GM23338 (cell line): Measurements from ENCODE around the gene MRPL20. TPM values are rescaled to one million over a fixed set of nuclear protein-coding genes. Genes with fewer than 3 reads are reported as not detected.
A peak's percentile ranks its signal among the peaks of the same experiment; 100 is the strongest.
"Not testable (repeated sequence)": the region's sequence is repeated elsewhere in the genome, so short reads cannot be mapped to it uniquely, and the experiment has no call there.

Source experiments
- ATAC-seq: fragments of 200-7000 bp; cut with Tn5 transposase; 3 replicates; pipeline ENCODE4 v1.9.1; 2020
- DNase-seq: peaks from one replicate; pipeline ENCODE4 v3.0.0-alpha.2; 2015; ENCODE audit warnings: low spot score
- H2AFZ ChIP-seq: fragments of 200-600 bp; sonication (generic); 2 replicates; pipeline ENCODE4 v1.8.0; 2016; ENCODE audit warnings: antibody characterized with exemption, mild to moderate bottlenecking, moderate library complexity
- H3F3A ChIP-seq: fragments of 200-600 bp; sonication (generic); replicated peaks from 2 replicates; pipeline ENCODE4 v1.8.0; 2017; ENCODE audit warnings: antibody characterized with exemption, mixed run types, low read depth
- H3K27ac ChIP-seq: fragments of 200-600 bp; sonication (generic); 2 replicates; pipeline ENCODE4 v1.6.1; 2016; ENCODE audit warnings: low read depth
- H3K27me3 ChIP-seq: fragments of 200-600 bp; sonication (generic); 2 replicates; pipeline ENCODE4 v1.8.0; 2016; ENCODE audit warnings: mild to moderate bottlenecking, mixed run types, moderate library complexity; ENCODE audit not compliant: insufficient read depth
- H3K36me3 ChIP-seq: fragments of 200-600 bp; sonication (generic); 2 replicates; pipeline ENCODE4 v1.8.0; 2016; ENCODE audit warnings: mild to moderate bottlenecking; ENCODE audit not compliant: insufficient read depth
- H3K4me1 ChIP-seq: fragments of 200-600 bp; sonication (generic); 2 replicates; pipeline ENCODE4 v1.8.0; 2016; ENCODE audit warnings: mild to moderate bottlenecking, moderate library complexity; ENCODE audit not compliant: insufficient read depth
- H3K4me2 ChIP-seq: fragments of 200-600 bp; sonication (generic); 2 replicates; pipeline ENCODE4 v1.7.1; 2017; ENCODE audit warnings: mixed run types
- H3K4me3 ChIP-seq: fragments of 200-600 bp; sonication (generic); 2 replicates; pipeline ENCODE4 v1.6.1; 2016; ENCODE audit warnings: mixed run types
- H3K79me2 ChIP-seq: fragments of 200-600 bp; sonication (generic); replicated peaks from 2 replicates; pipeline ENCODE4 v1.8.0; 2017; ENCODE audit warnings: mild to moderate bottlenecking; ENCODE audit not compliant: insufficient read depth
- H3K9me2 ChIP-seq: fragments of 200-600 bp; sonication (generic); 2 replicates; pipeline ENCODE4 v1.8.0; 2017; ENCODE audit not compliant: insufficient read depth
- H4K20me1 ChIP-seq: fragments of 200-600 bp; sonication (generic); replicated peaks from 2 replicates; pipeline ENCODE4 v1.8.0; 2017; ENCODE audit warnings: mild to moderate bottlenecking; ENCODE audit not compliant: insufficient read depth
- H3K27ac Mint-ChIP-seq: 2 replicates; pipeline ENCODE4 v1.8.0; 2020; ENCODE audit warnings: inconsistent platforms, mild to moderate bottlenecking, moderate library complexity, mixed read lengths
- H3K27me3 Mint-ChIP-seq: 3 replicates; pipeline ENCODE4 v1.8.0; 2022; ENCODE audit warnings: low read depth, mild to moderate bottlenecking, moderate library complexity, mixed read lengths, inconsistent platforms; ENCODE audit not compliant: insufficient read depth, poor library complexity
- H3K36me3 Mint-ChIP-seq: 3 replicates; pipeline ENCODE4 v1.8.0; 2021; ENCODE audit warnings: low read depth, mild to moderate bottlenecking, inconsistent platforms, moderate library complexity, mixed read lengths
- H3K4me1 Mint-ChIP-seq: 3 replicates; pipeline ENCODE4 v1.8.0; 2020; ENCODE audit warnings: mild to moderate bottlenecking, inconsistent platforms, mixed read lengths
- H3K4me3 Mint-ChIP-seq: 3 replicates; pipeline ENCODE4 v1.8.0; 2021; ENCODE audit warnings: moderate library complexity, mild to moderate bottlenecking, inconsistent platforms, mixed read lengths
- H3K9me3 Mint-ChIP-seq: 3 replicates; pipeline ENCODE4 v1.8.0; 2020; ENCODE audit warnings: moderate library complexity, mild to moderate bottlenecking, inconsistent platforms, mixed read lengths
- CREB1 ChIP-seq: fragments of 250-450 bp; sonication (Bioruptor Pico); IDR thresholded peaks from 2 replicates; pipeline ENCODE4 v1.5.0; 2020; ENCODE audit warnings: low read depth, mild to moderate bottlenecking, moderate library complexity
- ETS1 ChIP-seq: IDR thresholded peaks from 2 replicates; pipeline ENCODE4 v1.6.1; 2016; ENCODE audit warnings: antibody characterized with exemption
- EZH2phosphoT487 ChIP-seq: fragments of 200-600 bp; sonication (generic); IDR thresholded peaks from one replicate; pipeline ENCODE4 v1.8.1; 2018; ENCODE audit warnings: antibody characterized with exemption; ENCODE audit not compliant: unreplicated experiment
- POLR2AphosphoS5 ChIP-seq: IDR thresholded peaks from 2 replicates; pipeline ENCODE4 v1.6.1; 2016; ENCODE audit warnings: antibody characterized with exemption, low read depth
- REST ChIP-seq: IDR thresholded peaks from one replicate; pipeline ENCODE4 v1.6.1; 2018; ENCODE audit warnings: antibody characterized with exemption; ENCODE audit not compliant: unreplicated experiment
- ZNF331 ChIP-seq: fragments of 250-450 bp; sonication (Bioruptor Pico); IDR thresholded peaks from 2 replicates; pipeline ENCODE4 v1.5.0; 2020; ENCODE audit warnings: low read depth, mild to moderate bottlenecking, moderate library complexity
- ZNF462 ChIP-seq: fragments of 250-450 bp; sonication (Bioruptor Pico); IDR thresholded peaks from 2 replicates; pipeline ENCODE4 v1.5.0; 2020; ENCODE audit warnings: mild to moderate bottlenecking, moderate library complexity
- polyA plus RNA-seq: library from polyadenylated mRNA; unstranded; fragments of >200 nt; fragmentation: Nextera tagmentation; extraction: Ambion mirVana; gene quantifications from 2 replicates; pipeline ENCODE4 v1.2.1, GENCODE V29; 2016
- total RNA-seq: library from RNA; depleted of rRNA; stranded (reverse); fragments of >200 nt; shearing (Covaris generic); gene quantifications from 2 replicates; pipeline ENCODE4 v1.2.3, GENCODE V29; 2014

MRPL20 gene
- total and polyA plus RNA-seq, 2 experiments from 2014 or later, result 173 to 319 TPM

- no peak for TF ChIP-seq ETS1
- TF ChIP-seq EZH2phosphoT487, result no peak
- no peak for TF ChIP-seq ZNF331 (CRISPR knock-in tag)
- TF ChIP-seq POLR2AphosphoS5, result no peak
- TF ChIP-seq CREB1 (CRISPR knock-in tag), result no peak
These were observed 3.4 kb downstream of the MRPL20 start (continued) for GRCh38 chr1:1403653-1404052.

- H3K36me3 Mint-ChIP-seq, result peaks cover 82% of the 10 kb centered on the region
- not testable (repeated sequence) for H2AFZ ChIP-seq, ATAC-seq, H3K27me3 ChIP-seq, DNase-seq, H3K4me2 ChIP-seq, H3K9me3 Mint-ChIP-seq, H3K9me2 ChIP-seq, H3K27ac Mint-ChIP-seq, H3K4me3 Mint-ChIP-seq, H3K4me3 ChIP-seq
- peaks cover 68% of the 10 kb centered on the region for H3F3A ChIP-seq
- H3K27ac ChIP-seq, result peak overlapping the region; percentile 58; the same call in 1 of the 2 replicates
- peaks cover 35% of the 10 kb centered on the region for H3K4me1 Mint-ChIP-seq
- peaks cover 42% of the 10 kb centered on the region for H3K36me3 ChIP-seq
- H3K27me3 Mint-ChIP-seq, result peaks cover 34% of the 10 kb centered on the region
- peaks cover 26% of the 10 kb centered on the region for H4K20me1 ChIP-seq
- H3K79me2 ChIP-seq, result peaks cover 55% of the 10 kb centered on the region
- H3K4me1 ChIP-seq, result peaks cover 19% of the 10 kb centered on the region
These were observed 4.1 kb downstream of the MRPL20 start for GRCh38 chr1:1402901-1403392.

- Histone ChIP-seq H3F3A (peaks cover 71% of the 10 kb centered on the region), H3K4me1 (peaks cover 21% of the 10 kb centered on the region), H2AFZ (no peak overlapping the region), H3K36me3 (peaks cover 48% of the 10 kb centered on the region), H3K27me3 (no peaks in the 10 kb centered on the region), H3K9me2 (no peaks in the 10 kb centered on the region), H4K20me1 (peaks cover 29% of the 10 kb centered on the region), H3K4me2 (no peak overlapping the region), H3K79me2 (peaks cover 55% of the 10 kb centered on the region), H3K4me3 (no peak overlapping the region), H3K27ac (peak overlapping the region; percentile 58)
- H3K4me3 Mint-ChIP-seq, result peak overlapping the region; percentile 96
- peak; percentile 4 for ATAC-seq
- H3K9me3 Mint-ChIP-seq, result no peaks in the 10 kb centered on the region; the same call in 2 of the 3 replicates
- H3K27me3 Mint-ChIP-seq, result peaks cover 34% of the 10 kb centered on the region
- H3K36me3 Mint-ChIP-seq, result peaks cover 85% of the 10 kb centered on the region
- peaks cover 35% of the 10 kb centered on the region for H3K4me1 Mint-ChIP-seq
- H3K27ac Mint-ChIP-seq, result peak overlapping the region; percentile 77
- peak; percentile 90 for DNase-seq
- no peak for TF ChIP-seq REST
- TF ChIP-seq ZNF462 (CRISPR knock-in tag), result no peak
These were observed 4.8 kb downstream of the MRPL20 start for GRCh38 chr1:1402072-1402900.
